Measurements from ENCODE around the gene RAD51B. TPM values are rescaled to one million over a fixed set of nuclear protein-coding genes. Genes with fewer than 3 reads are reported as not detected.

Gene RAD51B
- total and polyA plus RNA-seq, 8 donors: 1.8 to 30.7 (median 15.3) TPM

DNA sequence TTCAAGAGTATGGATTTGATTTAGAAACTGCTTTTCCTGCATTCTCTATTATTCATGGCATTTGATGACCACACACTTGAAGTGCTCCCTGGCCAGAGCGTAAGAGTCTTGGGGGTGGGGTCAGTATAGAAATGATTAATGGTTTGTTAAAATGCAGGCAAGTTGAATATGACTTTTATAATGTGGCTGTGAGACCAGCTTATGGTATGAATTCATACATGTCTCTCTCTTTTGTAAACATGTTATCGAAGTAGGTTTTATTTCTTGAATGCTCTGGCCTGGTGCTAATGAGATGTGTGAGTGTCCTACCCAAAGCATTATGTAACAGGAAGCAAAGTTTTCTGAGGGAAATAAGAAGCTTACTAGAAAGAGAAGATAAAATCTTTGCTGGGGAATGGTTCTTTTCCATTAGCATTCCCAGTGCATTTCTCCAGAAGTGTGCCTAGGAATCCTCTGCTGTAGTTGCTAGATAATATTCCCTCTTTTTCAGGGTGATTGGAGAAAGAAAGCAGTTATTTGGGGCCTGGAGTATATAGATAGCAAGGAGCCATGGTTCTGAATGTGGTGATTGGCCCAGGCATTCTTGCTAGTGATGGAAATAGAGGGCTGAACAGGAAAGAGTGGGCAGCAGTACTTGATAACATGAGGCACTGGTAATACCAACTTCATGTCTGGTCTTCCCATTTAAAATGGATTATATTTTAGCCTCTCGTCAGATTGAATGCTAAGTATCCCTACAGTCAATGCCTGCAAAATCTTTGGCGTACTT, 289.7 kb downstream of the RAD51B start:
- 81 to 93% (median 86%) methylated on average over 4 of the region's 4 CpGs for WGBS, 5 donors
- H3K9me3 ChIP-seq: no peaks in the 10 kb centered on the region
- H3K4me3 ChIP-seq: no peak overlapping the region
- intact Hi-C loops (cut with DNase I; ENCODE audit: low total_unique reads): no loop called here
- no peak overlapping the region for H3K27ac ChIP-seq
- DNase-seq: peak in 1 of 2 donors; percentile 37
- TF ChIP-seq POLR2A (IDR thresholded peaks at IDR 0.05): no peak
- TF ChIP-seq, protein P1, sequence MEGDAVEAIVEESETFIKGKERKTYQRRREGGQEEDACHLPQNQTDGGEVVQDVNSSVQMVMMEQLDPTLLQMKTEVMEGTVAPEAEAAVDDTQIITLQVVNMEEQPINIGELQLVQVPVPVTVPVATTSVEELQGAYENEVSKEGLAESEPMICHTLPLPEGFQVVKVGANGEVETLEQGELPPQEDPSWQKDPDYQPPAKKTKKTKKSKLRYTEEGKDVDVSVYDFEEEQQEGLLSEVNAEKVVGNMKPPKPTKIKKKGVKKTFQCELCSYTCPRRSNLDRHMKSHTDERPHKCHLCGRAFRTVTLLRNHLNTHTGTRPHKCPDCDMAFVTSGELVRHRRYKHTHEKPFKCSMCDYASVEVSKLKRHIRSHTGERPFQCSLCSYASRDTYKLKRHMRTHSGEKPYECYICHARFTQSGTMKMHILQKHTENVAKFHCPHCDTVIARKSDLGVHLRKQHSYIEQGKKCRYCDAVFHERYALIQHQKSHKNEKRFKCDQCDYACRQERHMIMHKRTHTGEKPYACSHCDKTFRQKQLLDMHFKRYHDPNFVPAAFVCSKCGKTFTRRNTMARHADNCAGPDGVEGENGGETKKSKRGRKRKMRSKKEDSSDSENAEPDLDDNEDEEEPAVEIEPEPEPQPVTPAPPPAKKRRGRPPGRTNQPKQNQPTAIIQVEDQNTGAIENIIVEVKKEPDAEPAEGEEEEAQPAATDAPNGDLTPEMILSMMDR (IDR thresholded peaks at IDR 0.05): no peak
- no peak for TF ChIP-seq EP300 (IDR thresholded peaks at IDR 0.05)
- no peak for TF ChIP-seq POLR2AphosphoS5 (IDR thresholded peaks at IDR 0.05)
- peaks cover 0 to 24% (median 11%) of the 10 kb centered on the region in 4 donors for H3K4me1 ChIP-seq
- H3K36me3 ChIP-seq: no peaks in the 10 kb centered on the region
- no peaks in the 10 kb centered on the region for H3K27me3 ChIP-seq

DNA sequence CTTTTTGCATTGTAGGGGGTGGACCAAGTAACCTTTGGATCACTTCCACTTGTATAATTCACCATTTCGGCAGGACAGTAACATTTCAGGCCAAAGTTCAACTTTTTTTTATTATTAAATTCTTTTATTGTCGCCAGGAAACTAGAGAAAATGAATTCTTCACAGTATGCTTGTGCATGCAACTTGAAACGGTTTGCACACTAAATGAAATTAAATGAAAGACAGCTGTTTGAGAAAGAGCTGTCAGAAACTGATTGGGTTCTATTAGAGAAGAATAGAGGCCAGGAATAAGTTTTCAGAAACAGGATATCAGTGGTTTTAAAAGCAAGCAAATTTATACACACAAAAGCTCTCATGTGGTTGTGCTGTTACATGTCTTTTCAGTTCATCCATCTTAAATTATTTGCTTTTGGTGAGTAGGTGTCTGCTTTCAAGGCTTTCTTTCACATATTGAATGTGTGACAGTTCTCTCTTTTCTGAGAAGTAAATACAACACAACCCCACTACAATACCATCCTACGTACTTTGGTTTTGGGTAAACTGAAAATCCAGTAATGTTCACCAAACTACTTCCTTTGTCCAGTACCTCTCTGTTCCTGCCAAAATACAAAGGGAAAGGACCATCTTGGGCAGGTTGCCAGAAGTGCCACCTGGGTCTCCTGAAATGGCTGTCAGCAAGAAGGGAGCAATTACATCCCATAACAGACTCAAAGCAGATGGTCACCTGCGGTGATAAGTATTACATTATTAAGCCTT, 291.7 kb downstream of the RAD51B start:
- H3K4me1 ChIP-seq: peaks cover 0 to 19% (median 2%) of the 10 kb centered on the region in 4 donors
- TF ChIP-seq, protein P1 (IDR thresholded peaks at IDR 0.05): no peak
- TF ChIP-seq EP300 (IDR thresholded peaks at IDR 0.05): no peak
- TF ChIP-seq POLR2A (IDR thresholded peaks at IDR 0.05): no peak
- TF ChIP-seq POLR2AphosphoS5 (IDR thresholded peaks at IDR 0.05): no peak
- intact Hi-C loops (cut with DNase I; ENCODE audit: low total_unique reads): no loop called here
- 53 to 77% (median 67%) methylated on average over 5 of the region's 5 CpGs for WGBS, 5 donors
- no peaks in the 10 kb centered on the region for H3K36me3 ChIP-seq
- no peaks in the 10 kb centered on the region for H3K27me3 ChIP-seq
- no peak overlapping the region for H3K4me3 ChIP-seq
- DNase-seq: peak in 1 of 2 donors; percentile 21
- no peaks in the 10 kb centered on the region for H3K9me3 ChIP-seq
- H3K27ac ChIP-seq: no peak overlapping the region

DNA sequence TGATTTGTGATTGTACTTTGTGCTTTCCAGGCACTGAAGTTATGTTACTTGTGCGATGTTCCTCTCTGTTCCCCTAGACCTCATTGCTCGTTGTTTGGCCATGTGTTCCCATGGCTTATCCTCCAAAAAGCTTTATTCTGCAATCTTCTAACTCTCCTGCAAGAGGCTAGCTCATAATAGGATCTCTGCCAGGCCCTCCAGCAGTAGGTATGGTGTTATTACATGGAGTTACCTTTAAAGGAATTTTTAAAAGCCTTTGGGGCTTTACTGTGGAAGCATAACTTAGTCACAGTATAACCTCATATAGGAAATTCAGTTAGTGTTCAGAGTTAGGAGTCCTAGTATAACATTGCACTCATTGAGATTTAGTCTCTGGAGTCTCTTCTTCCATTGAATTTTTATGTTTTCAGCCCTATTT, 292.3 kb downstream of the RAD51B start:
- intact Hi-C loops (cut with DNase I; ENCODE audit: low total_unique reads): no loop called here
- Histone ChIP-seq H3K4me3 (no peak overlapping the region), H3K27me3 (no peaks in the 10 kb centered on the region), H3K4me1 (peaks cover 0 to 19% (median 2%) of the 10 kb centered on the region in 4 donors), H3K36me3 (no peaks in the 10 kb centered on the region), H3K27ac (no peak overlapping the region), H3K9me3 (no peaks in the 10 kb centered on the region)
- DNase-seq: no peak
- 80 to 93% (median 90%) methylated on average over 2 of the region's 2 CpGs for WGBS, 5 donors
- TF ChIP-seq, protein P1 (IDR thresholded peaks at IDR 0.05): no peak
- TF ChIP-seq EP300 (IDR thresholded peaks at IDR 0.05): no peak
- TF ChIP-seq POLR2A (IDR thresholded peaks at IDR 0.05): no peak
- no peak for TF ChIP-seq POLR2AphosphoS5 (IDR thresholded peaks at IDR 0.05)

DNA sequence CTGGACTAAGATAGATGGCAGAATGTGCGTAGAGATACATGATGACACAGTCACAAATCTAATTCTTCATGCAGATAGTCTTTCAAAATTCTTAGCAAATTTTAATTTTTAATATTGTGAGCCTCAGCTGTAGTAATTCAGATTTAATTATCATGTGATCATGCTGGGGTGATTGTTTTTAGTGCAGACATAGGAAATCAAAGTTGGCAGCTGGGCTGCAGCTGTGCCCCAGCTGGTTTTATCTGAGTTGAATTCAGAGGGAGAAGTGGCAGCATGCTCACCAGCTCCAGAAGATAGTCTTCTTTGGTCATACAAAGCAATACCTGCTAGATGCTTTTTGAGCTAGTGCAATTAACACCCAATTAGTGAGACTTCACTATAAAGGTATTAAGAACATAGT, 292.9 kb downstream of the RAD51B start:
- intact Hi-C loops (cut with DNase I; ENCODE audit: low total_unique reads): no loop called here
- DNase-seq: peak in 1 of 2 donors; percentile 12
- H3K27ac ChIP-seq: no peak overlapping the region
- H3K4me3 ChIP-seq: no peak overlapping the region
- TF ChIP-seq EP300 (IDR thresholded peaks at IDR 0.05): no peak
- TF ChIP-seq POLR2A (IDR thresholded peaks at IDR 0.05): no peak
- TF ChIP-seq POLR2AphosphoS5 (IDR thresholded peaks at IDR 0.05): no peak
- TF ChIP-seq, protein P1 (IDR thresholded peaks at IDR 0.05): no peak
- 95 to 100% (median 98%) methylated on average over 1 of the region's 1 CpG for WGBS, 5 donors
- no peaks in the 10 kb centered on the region for H3K27me3 ChIP-seq
- H3K4me1 ChIP-seq: peaks cover 0 to 19% (median 2%) of the 10 kb centered on the region in 4 donors
- H3K36me3 ChIP-seq: no peaks in the 10 kb centered on the region
- H3K9me3 ChIP-seq: no peaks in the 10 kb centered on the region
